ENCODE measurements around the gene GAREM1. TPM values are rescaled to one million over a fixed set of nuclear protein-coding genes. Genes with fewer than 3 reads are reported as not detected.

The GAREM1 gene
- total RNA-seq, 1 experiment from 2014 or later = 11.1 TPM

- ATAC-seq (no peak), DNase-seq (ENCODE audit: low read depth, low spot score) (no peak)
- no peak overlapping the region for H3K4me2 ChIP-seq (ENCODE audit: low read length)
- no peaks in the 10 kb centered on the region for H3K79me2 ChIP-seq (ENCODE audit: insufficient read depth, low read length)
- no peak overlapping the region for H3K27ac ChIP-seq (ENCODE audit: low read depth, low read length)
- no peaks in the 10 kb centered on the region for H4K20me1 ChIP-seq (ENCODE audit: insufficient read depth)
- H3K36me3 ChIP-seq (ENCODE audit: control insufficient read depth in 1 of 2, insufficient read depth in 2 of 2, low read length in 2 of 2) = no peaks in the 10 kb centered on the region
- H3K9me3 ChIP-seq (ENCODE audit: control insufficient read depth in 1 of 2, insufficient read depth in 1 of 2, low read depth in 1 of 2, low read length in 2 of 2) = no peaks in the 10 kb centered on the region
- H3K4me1 ChIP-seq (ENCODE audit: control insufficient read depth in 1 of 2, insufficient read depth in 2 of 2, low read length in 2 of 2) = no peaks in the 10 kb centered on the region
- CTCF ChIA-PET = no interaction called here
- no peak overlapping the region for H3K9ac ChIP-seq (ENCODE audit: low read length)
- TF ChIP-seq EZH2 (IDR thresholded peaks at IDR 0.05) (no peak), EGR1 (IDR thresholded peaks at IDR 0.05; ENCODE audit: low read depth) (no peak), JUND (IDR thresholded peaks at IDR 0.05) (no peak), CBX3 (IDR thresholded peaks at IDR 0.05; ENCODE audit: low read depth) (no peak), YY1 (IDR thresholded peaks at IDR 0.05; ENCODE audit: extremely low read depth, insufficient replicate concordance, low read depth, low read length) (no peak), ELF1 (IDR thresholded peaks at IDR 0.05; ENCODE audit: borderline replicate concordance, low read depth) (no peak), TCF7L2 (IDR thresholded peaks at IDR 0.05; ENCODE audit: borderline replicate concordance, extremely low read depth, insufficient read depth, insufficient read length) (no peak), SRF (IDR thresholded peaks at IDR 0.05; ENCODE audit: low read depth) (no peak), POLR2AphosphoS5 (IDR thresholded peaks at IDR 0.05; ENCODE audit: low read depth, low read length) (no peak), SIN3A (IDR thresholded peaks at IDR 0.05; ENCODE audit: low read depth) (no peak), EZH2phosphoT487 (IDR thresholded peaks at IDR 0.05; ENCODE audit: borderline replicate concordance) (no peak), CEBPB (IDR thresholded peaks at IDR 0.05; ENCODE audit: low read depth) (no peak), SP1 (IDR thresholded peaks at IDR 0.05; ENCODE audit: low read depth) (no peak), ZFX (IDR thresholded peaks at IDR 0.05) (no peak)
- TF ChIP-seq, protein P1, sequence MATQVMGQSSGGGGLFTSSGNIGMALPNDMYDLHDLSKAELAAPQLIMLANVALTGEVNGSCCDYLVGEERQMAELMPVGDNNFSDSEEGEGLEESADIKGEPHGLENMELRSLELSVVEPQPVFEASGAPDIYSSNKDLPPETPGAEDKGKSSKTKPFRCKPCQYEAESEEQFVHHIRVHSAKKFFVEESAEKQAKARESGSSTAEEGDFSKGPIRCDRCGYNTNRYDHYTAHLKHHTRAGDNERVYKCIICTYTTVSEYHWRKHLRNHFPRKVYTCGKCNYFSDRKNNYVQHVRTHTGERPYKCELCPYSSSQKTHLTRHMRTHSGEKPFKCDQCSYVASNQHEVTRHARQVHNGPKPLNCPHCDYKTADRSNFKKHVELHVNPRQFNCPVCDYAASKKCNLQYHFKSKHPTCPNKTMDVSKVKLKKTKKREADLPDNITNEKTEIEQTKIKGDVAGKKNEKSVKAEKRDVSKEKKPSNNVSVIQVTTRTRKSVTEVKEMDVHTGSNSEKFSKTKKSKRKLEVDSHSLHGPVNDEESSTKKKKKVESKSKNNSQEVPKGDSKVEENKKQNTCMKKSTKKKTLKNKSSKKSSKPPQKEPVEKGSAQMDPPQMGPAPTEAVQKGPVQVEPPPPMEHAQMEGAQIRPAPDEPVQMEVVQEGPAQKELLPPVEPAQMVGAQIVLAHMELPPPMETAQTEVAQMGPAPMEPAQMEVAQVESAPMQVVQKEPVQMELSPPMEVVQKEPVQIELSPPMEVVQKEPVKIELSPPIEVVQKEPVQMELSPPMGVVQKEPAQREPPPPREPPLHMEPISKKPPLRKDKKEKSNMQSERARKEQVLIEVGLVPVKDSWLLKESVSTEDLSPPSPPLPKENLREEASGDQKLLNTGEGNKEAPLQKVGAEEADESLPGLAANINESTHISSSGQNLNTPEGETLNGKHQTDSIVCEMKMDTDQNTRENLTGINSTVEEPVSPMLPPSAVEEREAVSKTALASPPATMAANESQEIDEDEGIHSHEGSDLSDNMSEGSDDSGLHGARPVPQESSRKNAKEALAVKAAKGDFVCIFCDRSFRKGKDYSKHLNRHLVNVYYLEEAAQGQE (IDR thresholded peaks at IDR 0.05; ENCODE audit: low read depth) = no peak
- TF ChIP-seq, protein P2, sequence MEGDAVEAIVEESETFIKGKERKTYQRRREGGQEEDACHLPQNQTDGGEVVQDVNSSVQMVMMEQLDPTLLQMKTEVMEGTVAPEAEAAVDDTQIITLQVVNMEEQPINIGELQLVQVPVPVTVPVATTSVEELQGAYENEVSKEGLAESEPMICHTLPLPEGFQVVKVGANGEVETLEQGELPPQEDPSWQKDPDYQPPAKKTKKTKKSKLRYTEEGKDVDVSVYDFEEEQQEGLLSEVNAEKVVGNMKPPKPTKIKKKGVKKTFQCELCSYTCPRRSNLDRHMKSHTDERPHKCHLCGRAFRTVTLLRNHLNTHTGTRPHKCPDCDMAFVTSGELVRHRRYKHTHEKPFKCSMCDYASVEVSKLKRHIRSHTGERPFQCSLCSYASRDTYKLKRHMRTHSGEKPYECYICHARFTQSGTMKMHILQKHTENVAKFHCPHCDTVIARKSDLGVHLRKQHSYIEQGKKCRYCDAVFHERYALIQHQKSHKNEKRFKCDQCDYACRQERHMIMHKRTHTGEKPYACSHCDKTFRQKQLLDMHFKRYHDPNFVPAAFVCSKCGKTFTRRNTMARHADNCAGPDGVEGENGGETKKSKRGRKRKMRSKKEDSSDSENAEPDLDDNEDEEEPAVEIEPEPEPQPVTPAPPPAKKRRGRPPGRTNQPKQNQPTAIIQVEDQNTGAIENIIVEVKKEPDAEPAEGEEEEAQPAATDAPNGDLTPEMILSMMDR (IDR thresholded peaks at IDR 0.05 in 2 of 3, conservative IDR thresholded peaks at IDR 0.05 in 1 of 3; ENCODE audit: borderline replicate concordance in 1 of 3, insufficient read depth in 1 of 3, low read depth in 2 of 3, low read length in 2 of 3) = no peak
- TF ChIP-seq, protein P3, sequence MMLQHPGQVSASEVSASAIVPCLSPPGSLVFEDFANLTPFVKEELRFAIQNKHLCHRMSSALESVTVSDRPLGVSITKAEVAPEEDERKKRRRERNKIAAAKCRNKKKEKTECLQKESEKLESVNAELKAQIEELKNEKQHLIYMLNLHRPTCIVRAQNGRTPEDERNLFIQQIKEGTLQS (IDR thresholded peaks at IDR 0.05) = no peak
- no peaks in the 10 kb centered on the region for H3K27me3 ChIP-seq (ENCODE audit: insufficient read depth, low read length)
- BruUV-seq (replicated peaks) = no TSS peak
- H3K9me2 ChIP-seq (ENCODE audit: insufficient read depth) = no peaks in the 10 kb centered on the region
- no peak overlapping the region for H2AFZ ChIP-seq (ENCODE audit: low read depth, low read length, poor library complexity, severe bottlenecking)
- intact Hi-C loops (cut with micrococcal nuclease) = no loop called here
- RAD21 ChIA-PET (ENCODE audit: low non-redundant PET in 1 of 2, low total read pairs in 2 of 2, uncharacterized antibody in 2 of 2, unreplicated experiment in 2 of 2) = no interaction called here
- POLR2A ChIA-PET = no interaction called here
- no peak overlapping the region for H3K4me3 ChIP-seq (replicated peaks in 1 of 2; ENCODE audit: low read depth in 1 of 2, low read length in 2 of 2)
Observed at GRCh38 chr18:32337821-32338220, 132.9 kb downstream of the GAREM1 start.

Data from HCT116 (cell line).